NK-92 treated with Interleukin-12 subunit alpha and Interleukin-12 subunit beta, amount 100 ng/mL, for 24 hours (cell line): ENCODE results near the gene JAZF1.

ENCODE experiments used
- DNase-seq: peaks from one replicate; lab custom pipeline; 2025; lab: John Stamatoyannopoulos, UW

Gene JAZF1

GRCh38 chr7:28008171-28008570, 172.4 kb downstream of the JAZF1 start:
- no peak for DNase-seq

- DNase-seq, result no peak
These were observed 174.1 kb downstream of the JAZF1 start for GRCh38 chr7:28006491-28006890.

DNA sequence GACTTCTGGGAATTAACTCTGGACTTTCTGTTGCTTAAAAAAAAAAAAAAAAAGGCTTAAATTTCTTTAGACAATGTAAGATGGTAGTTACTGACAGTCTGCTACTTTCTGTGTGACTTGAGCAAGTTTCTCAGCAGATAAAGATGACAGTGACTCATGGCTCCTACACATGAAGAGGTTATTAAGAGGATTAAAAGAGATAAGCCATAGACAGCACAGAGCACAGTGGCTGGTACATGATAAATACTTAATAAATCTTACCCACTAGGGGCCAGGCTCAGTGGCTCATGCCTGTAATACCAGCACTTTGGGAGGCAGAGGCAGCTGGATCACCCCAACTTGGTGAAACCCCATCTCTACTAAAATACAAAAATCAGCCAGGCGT, 174.8 kb downstream of the JAZF1 start:
- DNase-seq, result no peak

DNA sequence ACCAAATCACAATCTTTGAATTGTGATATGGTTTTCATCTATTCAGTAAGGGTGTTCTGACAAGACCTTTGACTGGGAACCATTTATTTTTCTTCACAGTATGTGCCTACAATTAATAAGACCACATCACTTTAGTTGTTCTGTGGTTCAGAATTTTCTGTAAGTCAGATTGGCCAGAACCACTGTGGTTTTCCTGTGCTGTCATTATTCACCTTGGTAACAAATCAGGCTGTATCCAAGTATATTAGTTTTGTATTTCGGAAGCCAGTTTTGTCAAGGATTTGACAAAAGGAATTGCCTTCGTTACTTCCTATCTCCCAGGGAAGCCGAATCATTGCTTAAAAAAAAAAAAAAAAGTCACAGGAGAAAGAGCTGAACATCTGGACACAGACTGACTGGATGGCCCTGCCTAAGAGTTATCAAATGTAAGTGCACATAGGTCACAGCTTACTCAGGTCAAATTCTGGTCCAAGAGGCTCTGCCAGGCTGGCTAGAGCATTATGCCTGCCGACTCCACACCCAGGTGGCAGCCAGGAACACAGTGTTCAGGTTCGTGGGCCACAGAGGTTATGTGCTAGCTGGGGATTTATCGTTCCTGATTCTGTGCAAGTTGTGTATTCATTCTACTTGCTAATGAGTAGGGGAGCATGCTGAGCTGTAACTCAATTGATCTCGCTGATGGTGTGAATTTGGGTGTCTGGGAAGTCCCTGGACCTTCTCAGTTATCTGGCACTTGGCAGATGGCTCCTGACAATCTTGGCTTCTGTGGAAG, 175.3 kb downstream of the JAZF1 start:
- no peak for DNase-seq

- DNase-seq, result no peak
These were observed 177.2 kb downstream of the JAZF1 start for GRCh38 chr7:28003408-28003807.

GRCh38 chr7:28002638-28003037, 178.0 kb downstream of the JAZF1 start:
- DNase-seq, result no peak

DNA sequence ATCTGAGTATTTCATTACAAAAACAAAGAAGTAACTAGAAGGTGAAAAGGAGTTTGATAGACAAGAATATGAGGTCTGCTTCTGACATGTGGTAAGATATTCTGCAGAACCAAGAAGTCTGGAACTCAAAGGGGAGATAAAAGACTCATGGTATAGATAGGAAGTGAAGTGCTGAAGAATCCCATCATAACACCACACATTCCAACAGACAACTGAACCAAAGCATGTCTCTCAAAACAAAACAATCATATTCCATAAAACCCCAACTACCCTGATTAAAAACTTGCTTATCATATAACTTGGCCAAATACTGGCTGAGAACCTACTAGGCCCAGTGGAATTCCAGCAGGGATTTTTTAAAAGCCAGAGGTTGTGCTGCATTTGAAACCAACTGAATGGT, 178.7 kb downstream of the JAZF1 start:
- DNase-seq, result no peak

DNA sequence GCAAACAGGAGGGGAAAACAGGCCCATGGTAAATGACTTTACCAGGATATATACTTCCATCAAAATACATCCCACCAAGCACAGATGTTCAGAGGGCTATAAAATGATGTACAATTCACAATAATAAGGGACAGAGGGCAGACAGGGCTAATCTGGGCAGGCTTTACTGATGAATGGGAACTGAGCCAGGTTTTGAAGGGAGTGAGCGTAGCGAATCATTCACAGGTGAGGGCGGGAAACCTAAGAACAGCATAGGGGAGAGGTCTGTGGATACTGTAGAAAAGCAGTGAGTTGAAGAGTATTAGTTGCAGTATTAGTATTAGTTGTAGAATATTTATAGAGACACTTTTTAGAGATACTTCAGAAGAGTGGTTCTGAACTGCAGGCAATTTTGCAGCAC, 180.8 kb downstream of the JAZF1 start:
- DNase-seq, result no peak

GRCh38 chr7:27998382-27998781, 182.2 kb downstream of the JAZF1 start:
- DNase-seq, result no peak

DNA sequence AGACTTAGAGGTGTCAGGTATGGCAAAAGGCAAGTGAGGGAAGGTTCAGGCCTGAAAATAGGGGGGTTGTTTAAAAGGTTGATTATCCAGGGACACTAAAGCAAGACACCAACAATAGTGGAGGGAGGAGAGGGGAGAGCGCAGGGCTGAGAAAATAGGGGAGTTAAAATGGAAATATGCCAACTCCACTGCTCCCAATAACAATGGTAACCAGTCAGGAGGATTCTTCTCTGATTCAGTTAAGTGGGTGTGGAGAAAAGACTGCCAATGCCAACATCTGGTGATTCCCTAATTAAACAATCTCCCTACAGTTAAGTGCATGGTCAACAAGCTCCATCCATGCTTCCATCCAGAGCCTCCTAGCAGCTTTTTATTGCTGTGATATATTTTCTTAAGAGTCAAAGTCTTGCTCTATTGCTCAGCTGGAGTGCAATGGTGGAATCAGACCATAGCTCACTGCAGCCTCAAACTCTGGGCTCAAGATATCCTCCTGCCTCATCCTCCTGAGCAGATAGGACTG, 183.3 kb downstream of the JAZF1 start:
- DNase-seq, result no peak

GRCh38 chr7:27996141-27996540, 184.5 kb downstream of the JAZF1 start:
- DNase-seq, result no peak

DNA sequence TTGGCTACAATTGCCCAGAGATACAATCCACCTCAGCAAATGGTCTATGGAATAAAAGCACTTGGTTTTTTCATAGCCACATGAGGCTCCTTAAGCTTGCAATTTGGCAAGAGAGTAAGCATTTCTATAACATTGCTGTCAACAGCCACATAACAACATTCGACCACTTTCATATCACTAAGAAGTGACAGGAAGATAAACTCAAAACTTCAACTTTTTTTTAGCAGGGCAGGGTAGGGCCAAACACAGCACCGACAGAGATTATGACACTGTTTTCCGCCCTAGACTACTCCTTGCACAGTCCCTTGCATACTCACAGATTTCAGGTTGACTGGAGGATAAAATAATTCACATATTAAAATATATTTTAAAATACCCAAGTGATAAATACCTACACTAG, 185.4 kb downstream of the JAZF1 start:
- no peak for DNase-seq

- no peak for DNase-seq
These were observed 186.0 kb downstream of the JAZF1 start for GRCh38 chr7:27994639-27995038.

DNA sequence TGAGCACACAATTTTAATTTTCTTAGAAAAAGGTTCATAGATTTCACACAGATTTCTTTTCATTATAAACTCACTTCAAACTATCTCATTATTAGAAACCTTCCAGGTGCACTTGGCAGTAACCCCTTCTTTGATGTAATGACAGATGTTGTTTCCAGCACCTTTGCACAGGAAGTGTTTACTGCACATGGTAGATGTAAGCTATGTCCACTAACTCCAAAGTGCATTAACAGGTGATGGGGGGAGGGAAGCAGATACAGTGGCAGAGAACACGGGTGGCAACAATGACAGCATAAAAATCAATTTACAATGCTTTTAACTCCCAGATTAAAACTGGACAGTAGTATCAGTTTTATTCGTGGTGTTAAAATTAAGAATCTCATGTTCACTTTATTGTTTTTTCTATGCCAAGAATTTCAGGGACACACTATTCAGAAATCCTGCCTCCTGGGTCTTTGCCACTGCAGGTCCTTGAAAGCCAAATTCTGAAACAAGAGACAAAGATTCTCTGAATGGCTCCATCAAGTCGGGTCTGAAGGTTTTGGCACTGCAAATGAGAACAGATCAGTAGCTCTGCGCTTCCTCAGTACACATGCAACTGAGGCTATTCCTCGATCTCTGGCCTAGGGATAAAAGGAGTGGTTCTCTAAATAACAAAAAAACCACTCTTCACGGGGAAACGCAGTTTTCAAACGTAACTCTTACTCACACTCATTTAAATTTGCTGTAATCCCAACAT, 187.7 kb downstream of the JAZF1 start:
- no peak for DNase-seq

GRCh38 chr7:27992097-27992496, 188.5 kb downstream of the JAZF1 start:
- DNase-seq, result no peak

GRCh38 chr7:27991006-27991528, 189.5 kb downstream of the JAZF1 start:
- no peak for DNase-seq

- no peak for DNase-seq
These were observed 204.1 kb downstream of the JAZF1 start for GRCh38 chr7:27976531-27976930.

DNA sequence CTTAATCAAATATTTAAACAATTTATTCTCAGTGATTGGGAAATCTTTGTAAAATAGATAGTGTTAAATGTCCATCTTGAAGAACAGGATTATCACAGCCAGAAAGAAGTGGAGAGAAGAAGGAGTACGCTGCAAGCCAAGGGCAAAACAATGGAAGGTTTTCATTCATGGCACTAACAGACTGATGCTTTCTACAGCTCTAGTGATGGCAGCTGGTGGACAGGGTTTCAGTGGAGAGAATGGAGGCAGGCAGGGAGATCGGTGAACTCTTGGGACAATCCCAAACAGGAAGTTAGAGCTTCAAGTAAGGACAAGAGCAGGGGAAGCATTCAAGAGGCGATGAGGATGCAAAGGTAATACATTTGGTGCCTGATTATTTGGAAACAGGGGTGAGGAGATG, 207.0 kb downstream of the JAZF1 start:
- no peak for DNase-seq

DNA sequence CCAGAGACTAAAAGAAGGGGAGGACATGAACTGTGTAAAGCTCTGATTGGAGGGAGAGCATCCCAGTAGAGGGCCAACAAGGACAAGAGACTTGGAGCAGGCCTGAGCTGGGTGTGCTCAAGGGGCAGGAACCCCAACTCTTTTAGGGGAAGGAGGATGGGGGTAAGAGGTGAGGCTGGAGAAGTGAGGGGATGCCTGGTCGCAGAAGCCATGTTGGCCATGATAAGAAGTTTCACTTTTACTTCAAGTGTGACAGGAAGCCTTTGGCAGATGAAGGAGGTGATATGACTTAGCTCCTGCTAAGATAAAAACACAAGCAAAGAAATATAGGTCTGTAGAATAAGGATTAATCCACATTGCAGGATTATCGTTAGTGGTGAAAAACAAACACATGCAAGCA, 208.3 kb downstream of the JAZF1 start:
- DNase-seq, result no peak

- DNase-seq, result no peak
These were observed 209.3 kb downstream of the JAZF1 start for GRCh38 chr7:27971171-27971812.

DNA sequence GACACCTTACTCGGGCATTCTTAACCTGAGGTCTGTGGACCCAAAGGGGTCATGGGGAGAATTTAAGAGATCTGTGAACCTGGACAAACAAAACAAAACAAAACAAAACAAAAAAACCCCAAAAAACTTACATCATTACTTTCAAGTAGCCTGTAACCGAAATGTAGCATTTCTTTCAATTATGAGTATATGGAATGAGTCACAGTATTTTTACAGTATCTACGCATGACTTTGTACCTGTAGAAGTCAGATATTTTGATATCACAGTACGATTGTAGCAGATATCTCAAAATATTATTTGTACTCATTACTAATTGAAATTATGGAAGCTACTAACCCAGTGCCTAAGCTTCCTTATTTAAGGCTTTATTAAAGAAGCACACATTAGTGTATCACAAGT, 210.2 kb downstream of the JAZF1 start:
- DNase-seq, result no peak

DNA sequence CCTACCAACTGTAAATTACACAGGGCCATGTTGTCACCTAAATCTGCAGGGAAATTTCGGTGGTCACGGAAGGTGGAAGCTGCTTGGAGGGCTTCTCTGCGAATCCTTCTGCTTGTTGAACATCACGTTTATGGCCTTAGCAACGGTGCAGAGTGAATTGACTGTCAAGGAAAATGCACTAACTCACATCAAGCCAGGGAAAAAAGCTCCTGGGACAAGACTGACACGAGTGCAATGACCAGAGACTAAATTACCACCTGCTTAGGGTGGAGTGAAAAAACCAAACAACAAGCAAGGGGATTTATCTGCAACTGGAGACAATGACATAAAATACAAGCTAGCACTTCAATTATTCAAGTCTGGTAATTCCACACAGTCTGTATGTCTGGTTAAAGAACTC, 211.2 kb downstream of the JAZF1 start:
- no peak for DNase-seq

DNA sequence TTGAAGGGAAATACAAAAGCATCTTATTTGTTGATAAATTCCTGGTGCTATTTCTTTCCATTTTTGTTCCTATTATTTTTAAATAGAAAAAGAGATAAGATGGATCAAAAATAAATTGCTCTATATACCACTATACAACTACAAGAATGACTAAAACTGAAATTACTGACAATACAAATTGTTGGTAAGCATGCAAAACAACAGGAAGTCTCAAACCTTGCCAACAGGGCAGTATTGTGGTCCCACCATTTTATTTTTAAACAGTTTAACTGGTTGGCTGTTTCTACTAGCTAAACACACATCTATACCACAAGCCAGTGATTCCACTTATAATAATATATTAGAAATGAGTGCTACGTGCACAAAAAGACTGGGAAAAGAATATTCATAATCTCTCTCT, 213.0 kb downstream of the JAZF1 start:
- no peak for DNase-seq
